Measurements from ENCODE around the gene TMA16. TPM values are rescaled to one million over a fixed set of nuclear protein-coding genes. Genes with fewer than 3 reads are reported as not detected.

TMA16 gene
- total and polyA plus RNA-seq, 2 of the 8 experiments (the other 6 are each of a cell fraction or from before 2014, with no cell fraction given), result 8.0 to 64.2 TPM

- no peak for TF ChIP-seq JUN (IDR thresholded peaks at IDR 0.05; ENCODE audit: low read depth, low read length)
Observed at GRCh38 chr4:163515198-163515597, 20.7 kb downstream of the TMA16 start.

More at GRCh38 chr4:163515198-163515597, 20.7 kb downstream of the TMA16 start:
- Histone ChIP-seq H3K27me3 (replicated peaks in 1 of 4; ENCODE audit: control insufficient read depth in 3 of 4, extremely low read depth in 1 of 4, insufficient read depth in 3 of 4, low read length in 3 of 4) (no peaks in the 10 kb centered on the region), H2BK20ac (ENCODE audit: low read length) (no peak overlapping the region), H4K5ac (ENCODE audit: insufficient read length, low read depth, low read length) (no peak overlapping the region), H4K91ac (replicated peaks; ENCODE audit: insufficient read length, low read length) (no peak overlapping the region), H3K4me2 (ENCODE audit: insufficient read depth in 1 of 2, low read depth in 2 of 2, low read length in 2 of 2) (no peak overlapping the region), H3K18ac (ENCODE audit: extremely low read depth, low read length) (no peak overlapping the region), H3K27ac (ENCODE audit: low read depth, low read length) (no peak overlapping the region), H3K4me3 (ENCODE audit: extremely low read depth in 1 of 4, insufficient read depth in 2 of 4, low read depth in 3 of 4, low read length in 4 of 4) (no peak overlapping the region), H3K23ac (ENCODE audit: insufficient read length) (no peak overlapping the region), H2BK12ac (ENCODE audit: low read depth, low read length) (no peak overlapping the region), H4K8ac (ENCODE audit: extremely low read depth, insufficient read depth, low read length) (no peak overlapping the region), H3K56ac (replicated peaks; ENCODE audit: insufficient read length, low read depth, low read length) (no peak overlapping the region), H2BK5ac (ENCODE audit: low read depth, low read length) (no peak overlapping the region), H3K14ac (ENCODE audit: insufficient read length) (no peak overlapping the region), H3K4ac (replicated peaks; ENCODE audit: insufficient read length, low read depth, low read length) (no peak overlapping the region), H3K9ac (replicated peaks in 1 of 4; ENCODE audit: extremely low read depth in 1 of 4, low read depth in 3 of 4, low read length in 3 of 4) (no peak overlapping the region), H3K79me1 (ENCODE audit: low read depth, low read length) (no peaks in the 10 kb centered on the region; the same call in 1 of the 2 replicates), H3K23me2 (ENCODE audit: low read depth, low read length) (no peaks in the 10 kb centered on the region), H2AK5ac (ENCODE audit: low read depth, low read length) (no peak overlapping the region), H3K79me2 (ENCODE audit: control insufficient read depth in 1 of 2, insufficient read depth in 2 of 2, low read length in 2 of 2) (peaks cover 0 to 20% of the 10 kb centered on the region in 2 experiments; a peak in 2 of 4 replicates), H2AFZ (ENCODE audit: low read length) (no peak overlapping the region), H2BK120ac (replicated peaks; ENCODE audit: low read depth, low read length) (no peak overlapping the region), H3K4me1 (replicated peaks in 1 of 4; ENCODE audit: control insufficient read depth in 3 of 4, insufficient read depth in 4 of 4, low read length in 3 of 4) (no peaks in the 10 kb centered on the region), H4K20me1 (replicated peaks in 1 of 2; ENCODE audit: control insufficient read depth in 1 of 2, insufficient read depth in 2 of 2, low read length in 2 of 2) (no peaks in the 10 kb centered on the region), H2BK15ac (ENCODE audit: low read length) (no peak overlapping the region), H3K9me3 (ENCODE audit: insufficient read depth in 2 of 2, low read depth in 1 of 2, low read length in 1 of 2) (no peaks in the 10 kb centered on the region), H3K36me3 (ENCODE audit: control insufficient read depth in 2 of 4, insufficient read depth in 4 of 4, low read length in 3 of 4) (peaks cover 15 to 78% (median 31%) of the 10 kb centered on the region in 4 experiments)
- POLR2A ChIA-PET (ENCODE audit: partially characterized antibody), result interaction anchor here (0.8 kb wide), 1 partner anchor 21 kb away, joined by 3 read pairs; the partner anchor contains the start of gene TMA16
- CTCF ChIA-PET (ENCODE audit: partially characterized antibody), result no interaction called here
- FAIRE-seq (no peak), DNase-seq (ENCODE audit: low read depth in 1 of 2, low spot score in 2 of 2) (no peak)
- WGBS, 2 experiments (ENCODE audit: extremely low coverage in 1 of 2, insufficient coverage in 1 of 2, insufficient read length in 1 of 2, insufficient replicate concordance in 2 of 2, low coverage in 1 of 2, low lambda C conversion rate in 2 of 2, missing lambda C conversion rate in 1 of 2), result 98% methylated on average over 8 of the region's 8 CpGs; no CpG with 5 or more reads in 1 of the 2 experiments
